SK-N-SH (cell line): ENCODE results near the gene ZNF385A. TPM values are rescaled to one million over a fixed set of nuclear protein-coding genes. Genes with fewer than 3 reads are reported as not detected.

Source experiments
- CTCF ChIA-PET: fragments of 300-600, 350-600 bp; formaldehyde crosslinking; extraction: SDS; loops from one replicate; lab custom pipeline; 2021; lab: Yijun Ruan, JAX
- POLR2A ChIA-PET: fragments of 350-600 bp; sonication (Branson Sonifier 250); formaldehyde crosslinking; extraction: SDS; loops from one replicate; lab custom pipeline; 2020; ENCODE audit warnings: antibody characterized with exemption, inconsistent platforms; lab: Yijun Ruan, JAX
- DNase-seq: peaks from one replicate; pipeline ENCODE4 v3.0.0; 2012
- H2AFZ ChIP-seq: fragments of 200-600 bp; sonication (generic); 2 replicates; pipeline ENCODE4 v1.8.1; 2016; ENCODE audit warnings: antibody characterized with exemption, mild to moderate bottlenecking, low read depth
- H3F3A ChIP-seq: fragments of 200-600 bp; sonication (generic); replicated peaks from 2 replicates; pipeline ENCODE3; 2016; ENCODE audit warnings: antibody characterized with exemption, mild to moderate bottlenecking; ENCODE audit not compliant: insufficient read depth
- H3K27ac ChIP-seq, 2 experiments: fragments of 200-500 bp in 1 of 2; fragments of 200-600 bp in 1 of 2; sonication (Bioruptor generic) in 1 of 2; sonication (generic), shearing (Covaris generic) in 1 of 2; 2 replicates each; pipeline versions ENCODE4 v1.5.1 to v1.6.1; 2014 to 2016; ENCODE audit warnings: low read depth in 2 of 2, inconsistent platforms in 1 of 2, low read length in 1 of 2, mild to moderate bottlenecking in 1 of 2, mixed read lengths in 1 of 2
- H3K27me3 ChIP-seq: fragments of 200-600 bp; sonication (generic), shearing (Covaris generic); 2 replicates; pipeline ENCODE4 v1.6.1; 2016; ENCODE audit warnings: mixed run types; ENCODE audit not compliant: insufficient read depth
- H3K36me3 ChIP-seq, 2 experiments: fragments of 200-500 bp in 1 of 2; fragments of 200-600 bp in 1 of 2; sonication (Bioruptor generic) in 1 of 2; sonication (generic) in 1 of 2; replicated peaks in 1 of 2; 2 replicates each; pipeline versions ENCODE3 to v1.5.1; 2014 to 2016; ENCODE audit warnings: low read length in 1 of 2, mild to moderate bottlenecking in 1 of 2; ENCODE audit not compliant: insufficient read depth in 2 of 2, control insufficient read depth in 1 of 2
- H3K4me1 ChIP-seq, 2 experiments: fragments of 200-500 bp in 1 of 2; fragments of 200-600 bp in 1 of 2; sonication (Bioruptor generic) in 1 of 2; sonication (generic), shearing (Covaris generic) in 1 of 2; 2 replicates each; pipeline versions ENCODE4 v1.5.1 to v1.6.1; 2014 to 2016; ENCODE audit warnings: low read depth in 1 of 2, low read length in 1 of 2, mixed run types in 1 of 2; ENCODE audit not compliant: insufficient read depth in 2 of 2, control insufficient read depth in 1 of 2
- H3K4me2 ChIP-seq: fragments of 200-600 bp; sonication (generic), shearing (Covaris generic); 2 replicates; pipeline ENCODE4 v1.6.1; 2017; ENCODE audit warnings: mixed run types
- H3K4me3 ChIP-seq, 2 experiments: fragments of 200-500 bp in 1 of 2; fragments of 200-600 bp in 1 of 2; sonication (Bioruptor generic) in 1 of 2; sonication (generic), shearing (Covaris generic) in 1 of 2; 2 replicates each; pipeline versions ENCODE4 v1.5.1 to v1.8.1; 2014 to 2016; ENCODE audit warnings: low read depth in 2 of 2, inconsistent platforms in 1 of 2, low read length in 1 of 2, mild to moderate bottlenecking in 1 of 2, mixed read lengths in 1 of 2, moderate library complexity in 1 of 2
- H3K79me2 ChIP-seq: fragments of 200-600 bp; sonication (generic); 2 replicates; pipeline ENCODE4 v1.8.1; 2017; ENCODE audit warnings: mild to moderate bottlenecking; ENCODE audit not compliant: insufficient read depth
- H3K9ac ChIP-seq: fragments of 200-600 bp; sonication (generic); 2 replicates; pipeline ENCODE4 v1.6.1; 2017; ENCODE audit warnings: mixed run types
- H3K9me2 ChIP-seq: fragments of 200-600 bp; sonication (generic); 2 replicates; pipeline ENCODE4 v1.6.1; 2017; ENCODE audit warnings: mixed run types
- H3K9me3 ChIP-seq: fragments of 200-600 bp; sonication (generic); 2 replicates; pipeline ENCODE4 v1.6.1; 2017; ENCODE audit warnings: mixed run types, mild to moderate bottlenecking, moderate library complexity
- H4K20me1 ChIP-seq: fragments of 200-600 bp; sonication (generic); 2 replicates; pipeline ENCODE4 v1.6.1; 2017; ENCODE audit warnings: mild to moderate bottlenecking, mixed run types; ENCODE audit not compliant: insufficient read depth
- ELF1 ChIP-seq: IDR thresholded peaks from 2 replicates; pipeline ENCODE4 v1.4.0; 2012
- FOXM1 ChIP-seq: IDR thresholded peaks from 2 replicates; pipeline ENCODE4 v1.4.0; 2012; ENCODE audit warnings: low read depth, mild to moderate bottlenecking
- GABPA ChIP-seq: IDR thresholded peaks from 2 replicates; pipeline ENCODE4 v1.4.0; 2012; ENCODE audit warnings: low read depth, mild to moderate bottlenecking
- GATA2 ChIP-seq: sonication (generic); formaldehyde crosslinking; IDR thresholded peaks from 2 replicates; pipeline ENCODE4 v1.5.0; 2020; ENCODE audit warnings: mild to moderate bottlenecking, missing genetic modification reagents
- IRF3 ChIP-seq: fragments of 150-350 bp; IDR thresholded peaks from 2 replicates; pipeline ENCODE4 v1.6.1; 2016; ENCODE audit warnings: mild to moderate bottlenecking, low read depth, low read length
- MAX ChIP-seq: IDR thresholded peaks from 2 replicates; pipeline ENCODE4 v1.4.0; 2012; ENCODE audit warnings: low read depth
- REST ChIP-seq: IDR thresholded peaks from 2 replicates; pipeline ENCODE4 v1.6.1; 2012; ENCODE audit warnings: mild to moderate bottlenecking, low read depth, low read length, moderate library complexity
- SIN3A ChIP-seq: IDR thresholded peaks from 2 replicates; pipeline ENCODE4 v1.6.1; 2012; ENCODE audit warnings: low read depth, mild to moderate bottlenecking, low read length, moderate library complexity, borderline replicate concordance
- SMC3 ChIP-seq: IDR thresholded peaks from 2 replicates; pipeline ENCODE4 v1.6.1; 2012; ENCODE audit warnings: low read depth, low read length, improper control_type of control experiment
- TAF1 ChIP-seq: IDR thresholded peaks from 2 replicates; pipeline ENCODE4 v1.6.1; 2012; ENCODE audit warnings: low read depth, mild to moderate bottlenecking, low read length, moderate library complexity, borderline replicate concordance
- TEAD4 ChIP-seq: IDR thresholded peaks from 2 replicates; pipeline ENCODE4 v1.4.0; 2012; ENCODE audit warnings: mild to moderate bottlenecking, borderline replicate concordance; ENCODE audit not compliant: insufficient read depth
- USF1 ChIP-seq: IDR thresholded peaks from 2 replicates; pipeline ENCODE4 v1.4.0; 2012; ENCODE audit warnings: low read depth, borderline replicate concordance
- YY1 ChIP-seq: IDR thresholded peaks from 2 replicates; pipeline ENCODE4 v1.4.0; 2012; ENCODE audit warnings: low read depth, mild to moderate bottlenecking
- ZBTB33 ChIP-seq: IDR thresholded peaks from 2 replicates; pipeline ENCODE4 v1.4.0; 2012; ENCODE audit warnings: low read depth, borderline replicate concordance
- WGBS: methylation state at CpG from one replicate; pipeline ENCODE4 v1.1.6; 2017; ENCODE audit warnings: low lambda C conversion rate; 5-methylcytosine and 5-hydroxymethylcytosine counted together
- polyA plus RNA-seq, 3 experiments: library from polyadenylated mRNA; depleted of rRNA; stranded (reverse); fragments of >200 nt; gene quantifications; 2 replicates each; pipeline ENCODE4 v1.2.3, GENCODE V29; 2012

The ZNF385A gene
- polyA plus RNA-seq, 1 of the 3 experiments (the other 2 are of a cell fraction), result 2.6 TPM

GRCh38 chr12:54379398-54380201 is 4.9 kb downstream of the ZNF385A start (continued):
- TF ChIP-seq REST (no peak), MAX (0 out of 2 replicates have a peak, but pooled peaks have one; percentile 29)
- TF ChIP-seq, all 33 proteins: peak for 6

GRCh38 chr12:54378796-54379397 is 5.6 kb downstream of the ZNF385A start:
- H3F3A ChIP-seq, result peaks cover 6% of the 10 kb centered on the region
- no peak for TF ChIP-seq TAF1
- no peak for TF ChIP-seq GATA2 (CRISPR knock-in tag)
- no peak for TF ChIP-seq SIN3A
- no peak for TF ChIP-seq YY1
- TF ChIP-seq SMC3, result no peak
- TF ChIP-seq USF1, result no peak
- TF ChIP-seq IRF3, result no peak
- no peak for TF ChIP-seq ELF1
- no peak for TF ChIP-seq ZBTB33
- no peak for TF ChIP-seq REST
- no peak for TF ChIP-seq FOXM1
- TF ChIP-seq GABPA, result no peak
- TF ChIP-seq MAX, result no peak
- TF ChIP-seq TEAD4, result no peak
- peak overlapping the region in 1 of 2 experiments; percentile 60; a peak in 3 of 4 replicates for H3K27ac ChIP-seq
- H3K79me2 ChIP-seq, result no peaks in the 10 kb centered on the region
- no peaks in the 10 kb centered on the region for H3K36me3 ChIP-seq
- ChIA-PET POLR2A (interaction anchor here (0.8 to 1.2 kb wide), 5 partner anchors 8 to 99 kb away, joined by 3 to 4 read pairs (median 3); partner anchors contain the start of genes CBX5 and HNRNPA1), CTCF (interaction anchor here (0.7 to 11.1 kb wide), 70 partner anchors 8 to 689 kb away, joined by 3 to 118 read pairs (median 6); partner anchors contain the start of genes COPZ1, HNRNPA1, HOXC10 and HOXC12)
- no peaks in the 10 kb centered on the region for H3K9me3 ChIP-seq
- no peaks in the 10 kb centered on the region for H4K20me1 ChIP-seq
- no peaks in the 10 kb centered on the region for H3K9me2 ChIP-seq
- peak overlapping the region; percentile 54 to 63 for H3K4me3 ChIP-seq
- H3K4me1 ChIP-seq, result peaks cover 0 to 30% of the 10 kb centered on the region in 2 experiments; a peak in 1 of 4 replicates
- peak; percentile 93 for DNase-seq
- H3K4me2 ChIP-seq, result peak overlapping the region; percentile 87
- no peaks in the 10 kb centered on the region for H3K27me3 ChIP-seq
- WGBS, result 4% methylated on average over 9 of the region's 49 CpGs
- H3K9ac ChIP-seq, result peak overlapping the region; percentile 52; the same call in 1 of the 2 replicates
- peak overlapping the region; percentile 84; the same call in 1 of the 2 replicates for H2AFZ ChIP-seq
